Measurements from ENCODE around the gene STRA8.

Gene STRA8

DNA sequence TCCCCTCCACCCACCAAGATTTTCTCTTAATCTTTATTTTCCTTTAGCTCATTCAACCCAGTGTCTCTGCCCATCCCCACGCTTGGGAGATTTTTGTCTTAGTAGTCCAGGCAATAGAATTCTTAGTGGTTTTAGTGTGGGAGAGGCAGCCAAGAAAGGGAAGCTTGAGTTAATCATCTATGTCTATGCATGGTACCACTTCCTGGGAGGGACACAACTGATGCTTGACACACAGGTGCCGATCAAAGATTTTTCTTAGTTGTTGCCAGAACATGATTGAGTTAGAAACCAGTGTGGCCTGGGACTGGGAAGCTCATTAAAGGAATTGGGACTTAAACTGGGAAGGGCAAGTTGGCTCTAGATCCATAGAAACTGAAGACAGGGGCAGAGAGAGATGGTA lies 3.1 kb downstream of the STRA8 start:
- no peak for DNase-seq (ENCODE audit: extremely low read depth in 1 of 2, low read depth in 1 of 2)

GRCh38 chr7:135238112-135238744 lies 4.6 kb downstream of the STRA8 start:
- DNase-seq (ENCODE audit: extremely low read depth in 1 of 2, low read depth in 1 of 2) = no peak

DNA sequence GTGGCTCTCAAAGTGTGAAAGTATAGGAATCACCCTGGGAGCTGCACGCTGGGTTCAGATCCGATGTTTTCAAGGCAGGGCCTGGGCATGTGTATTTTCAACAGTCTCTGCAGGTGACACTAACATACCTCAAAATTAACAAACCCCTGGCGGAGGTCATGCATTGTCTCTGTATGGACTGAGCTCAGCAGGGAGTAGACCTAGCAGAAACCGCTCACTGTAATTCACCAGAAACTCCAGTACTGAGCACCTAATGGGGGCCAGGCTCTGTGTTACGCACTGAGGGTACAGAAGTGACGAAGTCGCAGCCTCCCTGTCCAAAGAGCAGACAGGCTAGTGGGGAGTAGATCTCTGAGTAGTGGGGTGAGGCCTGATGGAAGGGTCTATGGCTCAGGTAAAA lies 5.6 kb downstream of the STRA8 start:
- no peak for DNase-seq (ENCODE audit: extremely low read depth in 1 of 2, low read depth in 1 of 2)

DNA sequence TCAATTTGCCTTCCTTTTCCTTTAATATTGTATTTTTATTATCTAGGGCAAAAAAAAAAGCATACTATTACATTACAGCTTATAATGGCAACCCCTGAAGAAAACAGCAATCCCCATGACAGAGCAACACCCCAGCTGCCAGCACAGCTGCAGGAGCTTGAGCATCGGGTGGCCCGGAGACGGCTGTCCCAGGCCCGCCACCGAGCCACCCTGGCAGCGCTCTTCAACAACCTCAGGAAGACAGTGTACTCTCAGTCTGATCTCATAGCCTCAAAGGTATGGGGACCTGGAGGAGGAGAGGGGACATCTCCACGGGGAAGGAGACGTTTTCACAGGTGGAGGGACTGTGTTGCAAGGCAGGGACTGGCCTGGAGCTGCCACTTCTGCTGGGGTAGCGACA lies 6.8 kb downstream of the STRA8 start:
- no peak for DNase-seq (ENCODE audit: extremely low read depth in 1 of 2, low read depth in 1 of 2)

GRCh38 chr7:135242096-135242684 lies 8.6 kb downstream of the STRA8 start:
- no peak for DNase-seq (ENCODE audit: extremely low read depth in 1 of 2, low read depth in 1 of 2)

DNA sequence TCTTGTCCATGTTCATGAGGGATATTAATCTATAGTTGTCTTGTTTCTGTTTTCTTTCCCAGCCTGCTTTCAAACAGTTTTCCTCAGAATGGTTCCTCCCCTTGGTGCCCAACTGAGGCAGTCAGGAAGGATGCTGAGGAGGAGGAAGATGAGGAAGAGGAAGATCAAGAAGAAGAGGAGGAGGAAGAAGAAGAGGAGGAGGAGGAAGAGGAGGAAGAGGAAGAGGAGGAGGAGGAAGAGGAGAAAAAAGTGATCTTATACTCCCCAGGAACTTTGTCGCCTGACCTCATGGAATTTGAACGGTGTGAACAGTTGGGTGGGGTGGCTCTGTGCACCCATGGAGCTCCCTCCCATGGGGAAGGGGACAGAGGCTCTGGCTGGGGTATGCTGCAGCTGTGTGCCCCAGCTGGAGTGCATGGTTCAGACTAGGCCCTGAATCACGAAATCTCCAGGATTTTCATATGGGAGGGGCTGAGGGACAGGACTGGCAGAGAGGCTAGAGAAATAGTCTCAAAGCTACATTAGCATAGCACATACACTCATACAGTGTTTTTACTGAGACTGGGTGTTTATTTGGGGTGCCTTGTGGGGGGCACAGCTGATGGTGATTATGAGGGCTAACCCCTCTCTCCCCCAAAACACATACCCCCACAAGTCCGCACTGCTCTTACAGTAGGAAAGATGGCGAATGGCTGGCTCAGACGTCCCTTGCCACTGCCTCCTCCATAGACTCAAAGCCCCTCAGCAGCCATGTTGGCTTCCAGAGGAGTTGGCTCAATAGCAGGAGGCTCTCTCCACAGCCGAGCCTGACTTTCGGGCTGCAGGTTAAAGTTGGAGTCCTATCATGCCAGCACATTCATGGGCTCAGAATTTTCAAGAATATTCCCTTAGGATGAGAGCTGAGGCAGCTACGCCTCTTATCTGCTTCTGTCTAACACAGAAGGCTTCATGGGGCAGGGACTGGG lies 11.9 kb downstream of the STRA8 start:
- DNase-seq (ENCODE audit: extremely low read depth in 1 of 2, low read depth in 1 of 2) = no peak

GRCh38 chr7:135246191-135246825 lies 12.7 kb downstream of the STRA8 start:
- DNase-seq (ENCODE audit: extremely low read depth in 1 of 2, low read depth in 1 of 2) = no peak

DNA sequence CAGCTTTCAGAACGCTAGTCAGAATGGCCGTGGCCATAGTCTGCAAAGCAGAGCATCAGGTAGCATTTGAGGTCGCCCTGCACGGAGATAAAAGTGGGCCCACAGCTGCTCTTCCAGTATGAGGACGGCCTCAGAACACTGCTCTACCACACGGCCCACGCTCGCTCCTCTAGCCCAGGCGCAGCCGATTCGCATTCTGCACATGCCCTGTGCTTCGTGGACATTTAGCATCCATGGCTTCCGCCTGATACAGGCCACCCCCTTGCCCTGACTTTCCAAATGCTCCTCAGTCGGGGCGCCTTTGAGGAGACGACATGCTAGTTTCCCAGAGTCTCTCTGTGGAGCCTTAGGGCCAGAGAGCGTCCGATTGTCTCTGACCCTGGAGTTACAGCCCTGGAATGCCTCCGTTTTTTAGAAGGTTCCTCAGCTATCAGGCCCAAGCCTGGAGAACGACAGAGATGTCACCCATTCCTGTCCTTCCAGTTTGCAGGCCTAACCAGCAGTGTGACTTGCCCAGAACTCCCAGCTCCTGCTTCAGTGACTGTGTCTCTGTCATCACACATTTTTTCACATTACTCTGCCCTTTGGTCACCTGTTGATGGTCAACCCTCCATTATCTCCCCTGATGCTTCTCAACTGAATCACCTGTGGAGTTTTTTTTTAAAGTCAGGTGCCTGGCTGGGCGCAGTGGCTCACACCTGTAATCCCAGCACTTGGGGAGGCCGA lies 14.3 kb downstream of the STRA8 start:
- no peak for DNase-seq (ENCODE audit: extremely low read depth in 1 of 2, low read depth in 1 of 2)

DNA sequence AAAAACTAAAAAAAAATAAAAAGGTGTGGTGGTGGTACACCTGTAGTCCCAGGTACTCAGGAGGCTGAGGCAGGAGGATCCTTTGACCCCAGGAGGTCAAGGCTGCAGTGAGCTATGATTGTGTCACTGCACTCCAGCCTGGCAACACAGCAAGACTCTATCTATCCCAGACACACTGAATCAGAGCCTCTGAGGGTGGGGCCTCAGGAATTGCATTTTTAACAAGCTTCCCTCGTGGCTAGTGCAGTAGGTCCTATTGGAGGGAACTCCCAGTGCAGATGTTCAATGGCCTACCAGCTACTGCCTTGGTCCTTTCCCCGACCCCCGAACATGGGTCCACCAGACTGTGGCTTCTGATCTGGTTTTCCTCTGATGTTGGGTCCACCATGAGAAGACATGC lies 14.9 kb downstream of the STRA8 start:
- DNase-seq (ENCODE audit: extremely low read depth in 1 of 2, low read depth in 1 of 2) = no peak

DNA sequence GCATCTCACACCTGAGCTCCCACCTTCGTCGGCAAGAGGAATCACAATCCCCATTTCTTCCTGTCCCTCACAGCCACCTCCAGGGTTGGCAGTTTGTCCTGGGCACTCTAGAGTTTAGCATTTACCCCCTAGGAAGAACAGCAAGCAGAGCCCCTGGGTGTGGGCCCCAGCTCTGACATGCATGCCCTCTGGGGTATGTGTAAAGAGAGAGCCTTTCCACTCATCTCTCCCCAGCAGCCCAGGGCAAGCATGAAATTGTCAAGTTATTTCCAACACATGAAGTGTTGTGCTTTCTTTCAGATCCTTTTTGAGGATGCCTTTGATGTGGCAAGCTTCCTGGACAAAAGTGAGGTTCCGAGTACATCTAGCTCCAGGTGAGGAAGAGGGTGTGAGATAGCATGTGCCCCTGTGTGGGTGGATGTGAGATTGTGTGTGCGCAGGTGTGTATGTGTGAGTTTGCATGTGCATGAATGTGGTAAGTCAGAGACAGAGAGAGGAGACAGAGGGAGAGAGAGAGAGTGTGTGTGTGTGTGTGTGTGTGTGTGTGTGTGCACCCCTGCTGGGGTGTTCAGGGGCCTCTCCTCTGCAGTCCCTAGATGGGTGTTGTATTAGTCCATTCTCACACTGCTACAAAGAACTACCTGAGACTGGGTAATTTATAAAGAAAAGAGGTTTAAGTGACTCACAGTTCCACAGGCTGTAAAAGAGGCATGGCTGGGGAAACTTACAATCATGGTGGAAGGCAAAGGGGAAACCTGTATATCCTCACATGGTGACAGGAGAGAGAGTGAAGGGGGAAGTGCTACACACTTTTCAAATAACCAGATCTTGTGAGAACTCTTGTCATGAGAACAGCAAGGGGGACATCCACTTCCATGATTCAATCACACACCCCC lies 18.1 kb downstream of the STRA8 start:
- no peak for DNase-seq (ENCODE audit: extremely low read depth in 1 of 2, low read depth in 1 of 2)

DNA sequence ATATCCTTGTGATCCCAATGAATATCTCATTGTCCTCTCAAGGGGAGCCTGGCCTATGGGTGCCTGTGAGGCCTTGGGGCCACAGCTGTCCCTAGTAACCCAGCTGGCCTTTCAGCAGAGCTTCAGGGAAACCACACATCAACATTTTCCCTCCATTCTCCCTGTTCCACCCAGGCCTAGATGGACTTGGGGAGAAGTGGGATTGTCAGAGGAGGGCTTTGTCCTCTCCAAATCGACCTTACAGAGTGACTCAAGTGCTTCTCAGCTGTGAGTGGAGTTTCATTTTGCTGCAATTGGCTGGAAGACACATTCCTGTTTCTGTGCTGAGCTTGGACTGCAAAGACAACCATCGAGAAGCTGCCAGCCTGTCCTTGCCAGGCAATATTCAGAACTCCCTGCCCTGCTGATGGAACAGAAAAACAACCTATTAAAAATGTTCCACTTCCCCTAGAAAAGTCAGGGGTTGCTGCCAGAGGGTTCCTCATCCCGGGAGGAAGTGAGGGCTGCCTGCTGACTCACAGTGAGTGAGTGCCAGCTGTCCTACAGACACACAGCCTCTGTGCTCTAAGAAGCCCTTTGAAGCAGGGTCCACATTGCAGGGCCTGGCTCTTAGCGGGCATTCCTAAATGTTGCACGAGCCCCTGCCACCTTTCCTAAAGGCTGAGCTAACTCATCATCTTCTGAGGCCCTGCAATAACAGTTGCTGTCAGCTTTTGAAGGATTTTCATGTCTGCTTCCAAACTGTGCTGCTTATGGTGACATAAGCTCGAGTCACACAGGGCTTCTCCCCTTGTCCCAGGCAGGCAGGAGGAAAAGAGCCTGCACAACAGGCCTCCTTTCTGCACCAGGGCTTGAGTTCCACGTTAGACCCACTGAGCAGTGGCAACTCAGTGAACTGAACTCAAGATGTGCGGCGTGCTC lies 20.5 kb downstream of the STRA8 start:
- DNase-seq (ENCODE audit: extremely low read depth in 1 of 2, low read depth in 1 of 2) = no peak

GRCh38 chr7:135257790-135258189 lies 24.2 kb downstream of the STRA8 start:
- no peak for DNase-seq (ENCODE audit: extremely low read depth in 1 of 2, low read depth in 1 of 2)

- no peak for DNase-seq (ENCODE audit: extremely low read depth in 1 of 2, low read depth in 1 of 2)
Measured at GRCh38 chr7:135258585-135258984, 24.9 kb downstream of the STRA8 start.

DNA sequence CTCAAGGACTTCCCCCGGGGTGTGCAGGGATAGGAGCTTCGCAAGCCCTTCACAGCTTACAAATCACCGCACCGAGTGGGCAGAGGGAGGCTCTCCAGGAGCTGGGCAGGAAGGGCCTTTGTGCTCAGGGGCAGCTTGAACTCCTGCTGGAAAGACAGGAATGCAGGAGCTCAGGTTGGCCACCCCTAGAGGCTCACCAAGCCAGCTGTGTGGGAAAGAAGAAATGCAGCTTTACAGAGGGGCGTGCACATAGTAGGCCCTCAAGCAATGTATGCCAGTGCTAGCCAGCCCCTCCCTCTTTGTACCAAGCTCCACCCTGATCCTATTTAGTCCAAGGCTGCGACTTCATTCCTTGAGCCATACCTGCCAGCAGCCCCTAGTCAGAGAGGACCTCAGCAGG lies 26.1 kb downstream of the STRA8 start:
- DNase-seq (ENCODE audit: extremely low read depth in 1 of 2, low read depth in 1 of 2) = no peak

DNA sequence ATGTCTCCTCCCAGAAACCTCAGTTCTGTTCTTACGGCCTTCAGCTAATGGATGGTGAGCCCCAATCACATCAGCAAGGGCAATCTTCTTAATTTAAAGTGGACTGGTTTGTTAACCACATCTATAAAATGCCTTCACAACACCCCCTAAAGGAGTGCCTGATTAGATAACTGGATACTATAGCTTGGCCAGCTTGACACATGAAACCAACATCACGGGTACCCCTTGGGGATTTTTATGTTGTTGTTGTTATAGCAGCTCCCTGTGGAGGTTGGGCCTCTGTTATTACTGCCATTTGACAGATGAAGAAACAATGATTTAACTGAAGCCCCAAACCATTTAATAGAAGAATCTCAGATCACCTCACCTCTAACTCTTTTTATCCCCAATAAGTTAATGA lies 26.8 kb downstream of the STRA8 start:
- no peak for DNase-seq (ENCODE audit: extremely low read depth in 1 of 2, low read depth in 1 of 2)

DNA sequence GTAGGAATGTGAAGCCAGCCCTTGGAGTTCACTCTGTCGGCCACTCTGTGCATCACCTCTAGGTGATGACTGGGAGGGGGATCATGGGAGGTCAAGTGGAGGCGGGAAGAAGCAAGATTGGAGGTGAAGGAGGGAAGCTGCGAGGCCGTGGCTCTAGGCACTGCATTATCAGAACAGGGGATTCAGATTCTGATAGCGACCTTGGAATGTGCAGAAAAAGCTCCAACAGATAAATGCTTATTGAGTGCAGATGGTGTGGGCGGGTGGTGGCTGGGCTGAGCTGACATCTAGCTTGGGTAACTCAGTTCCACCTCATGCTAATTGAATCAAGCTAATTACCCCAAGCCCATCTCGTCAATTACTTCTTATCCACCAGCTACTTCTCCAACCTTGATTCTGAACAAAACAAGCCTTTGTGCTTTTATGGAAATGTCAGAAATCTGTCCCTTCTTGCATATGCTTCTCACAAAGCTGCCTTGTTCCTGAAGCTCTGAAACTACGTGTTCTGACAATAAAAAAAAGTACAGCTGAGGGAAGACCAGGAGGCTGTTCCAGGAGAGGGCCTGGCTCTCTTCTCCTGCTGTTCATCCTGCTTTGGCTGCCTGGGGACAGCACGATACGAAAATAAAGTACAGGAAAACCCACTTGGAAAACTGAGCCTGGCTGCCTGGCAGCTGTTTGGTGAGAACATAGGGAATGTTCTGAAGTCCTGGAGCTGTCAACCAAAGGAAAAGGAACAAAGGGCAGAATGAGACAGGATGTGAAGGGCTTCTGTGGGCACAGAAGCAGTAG lies 27.5 kb downstream of the STRA8 start:
- no peak for DNase-seq (ENCODE audit: extremely low read depth in 1 of 2, low read depth in 1 of 2)

DNA sequence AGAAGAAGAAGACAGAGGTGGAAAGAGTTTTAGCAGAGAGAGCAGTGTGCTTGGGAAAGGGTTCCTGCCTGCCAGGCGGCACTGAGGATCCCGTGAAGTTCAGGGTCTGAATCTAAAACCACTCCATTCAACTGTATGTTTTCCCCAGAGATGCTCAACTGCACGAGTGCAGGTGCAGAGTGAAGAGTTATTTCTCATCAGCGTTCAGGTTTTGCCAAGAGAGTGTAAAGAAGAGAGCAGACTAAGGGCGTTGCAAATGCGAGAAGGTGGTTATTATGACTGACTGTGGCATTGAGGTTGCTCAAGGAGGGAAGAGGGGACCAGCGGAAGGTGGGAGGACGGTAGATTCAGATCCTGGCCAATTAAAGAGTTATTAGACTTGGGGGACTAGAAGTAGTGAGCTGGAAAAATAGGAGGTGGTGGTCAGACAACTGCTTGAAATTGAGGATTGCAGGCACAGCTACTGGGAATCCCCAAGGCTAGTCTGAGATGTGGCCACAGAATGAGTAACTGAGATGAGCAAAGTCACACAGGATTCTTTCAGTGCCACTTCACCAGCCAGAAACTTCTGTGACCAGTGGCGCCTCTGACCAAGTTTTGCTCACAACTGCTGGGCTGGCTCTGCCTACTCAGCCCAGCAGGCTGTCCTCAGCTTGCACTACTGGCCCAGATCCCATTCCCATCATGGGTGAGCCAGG lies 29.1 kb downstream of the STRA8 start:
- no peak for DNase-seq (ENCODE audit: extremely low read depth in 1 of 2, low read depth in 1 of 2)
